ENCODE measurements around the gene DHRS13. TPM values are rescaled to one million over a fixed set of nuclear protein-coding genes. Genes with fewer than 3 reads are reported as not detected.
A peak's percentile ranks its signal among the peaks of the same experiment; 100 is the strongest.

DHRS13 gene
- total and polyA plus RNA-seq, 2 donors (not counting 3 experiments of a cell fraction or from before 2014, with no cell fraction given): 7.2 to 9.3 TPM

DNA sequence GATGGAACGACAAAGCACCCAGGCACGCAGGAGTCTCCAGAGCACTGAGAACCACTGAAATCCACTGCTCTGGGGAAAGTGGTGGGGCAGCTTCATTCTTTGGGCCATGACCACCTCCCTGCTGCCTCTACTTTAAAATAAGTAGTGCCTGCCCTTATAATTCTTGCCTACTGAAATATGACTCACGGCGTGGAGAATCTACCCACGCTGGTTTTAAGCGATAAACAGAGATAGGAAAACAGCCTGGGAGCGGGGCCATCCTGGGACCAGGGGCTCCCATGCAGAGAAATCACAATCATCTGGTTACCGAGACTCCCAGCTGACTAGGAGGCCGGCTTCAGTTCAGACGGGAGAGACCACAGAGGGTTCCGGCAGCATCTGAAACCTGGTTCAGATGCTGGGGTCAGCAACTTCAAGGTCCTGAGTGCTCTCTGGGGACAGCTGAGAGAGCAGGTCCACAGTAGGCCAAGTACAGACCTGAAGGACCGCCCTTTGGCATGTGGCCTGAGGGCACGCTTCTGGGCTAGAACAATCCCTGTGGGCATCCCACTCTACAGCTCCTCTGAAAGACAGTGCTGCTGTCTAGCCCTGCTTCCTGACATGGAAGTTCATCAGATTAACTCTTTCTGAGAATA is 8.6 kb upstream of the DHRS13 start:
- peaks cover 28 to 61% of the 10 kb centered on the region in 2 experiments for H3K36me3 ChIP-seq (ENCODE audit: control insufficient read depth in 2 of 2, extremely low read depth in 1 of 2, insufficient read depth in 2 of 2, low read length in 2 of 2)
- FAIRE-seq: no peak
- no peaks in the 10 kb centered on the region for H3K27me3 ChIP-seq (ENCODE audit: control insufficient read depth in 2 of 2, insufficient read depth in 2 of 2, low read length in 2 of 2)
- DNase-seq (ENCODE audit: low read depth, low spot score): no peak
- H3K27ac ChIP-seq (ENCODE audit: insufficient read depth, low read depth, low read length): peak overlapping the region; percentile 25
- H3K4me1 ChIP-seq (ENCODE audit: control insufficient read depth, extremely low read depth, insufficient read depth, low read length): peaks cover 21% of the 10 kb centered on the region
- H3K9ac ChIP-seq (replicated peaks; ENCODE audit: extremely low read depth, insufficient read depth, low read length): no peak overlapping the region
- POLR2A ChIA-PET: no interaction called here
- no peak overlapping the region for H2AFZ ChIP-seq (ENCODE audit: low read depth, low read length)
- H3K9me1 ChIP-seq (replicated peaks; ENCODE audit: control insufficient read depth, extremely low read depth, insufficient read depth, low read length): no peaks in the 10 kb centered on the region
- H3K79me2 ChIP-seq (ENCODE audit: control insufficient read depth, insufficient read depth, low read length): no peaks in the 10 kb centered on the region
- no peaks in the 10 kb centered on the region for H4K20me1 ChIP-seq (replicated peaks; ENCODE audit: control insufficient read depth, extremely low read depth, insufficient read depth, low read length)
- dilution Hi-C loops (cut with MboI; ENCODE audit: extremely low pct_ligation_motif_present, low sequenced_read_pairs): no loop called here
- TF ChIP-seq MAX (IDR thresholded peaks at IDR 0.05; ENCODE audit: insufficient read depth, insufficient read length) (no peak), GATA2 (IDR thresholded peaks at IDR 0.05; ENCODE audit: insufficient read depth, insufficient read length, low read depth, low read length) (no peak), FOS (IDR thresholded peaks at IDR 0.05; ENCODE audit: borderline replicate concordance, insufficient read depth, low read length) (no peak), POLR2A (IDR thresholded peaks at IDR 0.05; ENCODE audit: low read depth, low read length) (no peak), POLR2AphosphoS5 (IDR thresholded peaks at IDR 0.05; ENCODE audit: insufficient read depth, low read depth, low read length) (no peak), JUN (IDR thresholded peaks at IDR 0.05; ENCODE audit: borderline replicate concordance, insufficient read depth, insufficient read length, low read depth) (no peak), MYC (IDR thresholded peaks at IDR 0.05; ENCODE audit: low read depth, low read length) (no peak), EZH2 (IDR thresholded peaks at IDR 0.05; ENCODE audit: borderline replicate concordance, low read depth, low read length, severe bottlenecking) (no peak), CTCF (IDR thresholded peaks at IDR 0.05; ENCODE audit: extremely low read depth in 1 of 2, insufficient read depth in 1 of 2, low read depth in 1 of 2, low read length in 2 of 2) (no peak)
- intact Hi-C loops (cut with micrococcal nuclease): loop anchor here (1.0 kb wide), 1 partner anchor 42 kb away; no protein-coding TSS in a partner anchor
- no peak overlapping the region for H3K4me2 ChIP-seq (ENCODE audit: insufficient read depth, low read length)
- CTCF ChIA-PET: interaction anchor here (0.7 to 7.3 kb wide), 22 partner anchors 9 to 192 kb away, joined by 3 to 62 read pairs (median 4); partner anchors contain the start of genes DHRS13, FAM222B, PHF12 and RPL23A
- BruUV-seq (replicated peaks): no TSS peak
- no peak overlapping the region for H3K4me3 ChIP-seq (replicated peaks in 1 of 3; ENCODE audit: insufficient read depth in 1 of 3, low read depth in 1 of 3, low read length in 3 of 3)
- H3K9me3 ChIP-seq (replicated peaks; ENCODE audit: control insufficient read depth, insufficient read depth, low read length): no peaks in the 10 kb centered on the region

Measured in endothelial cell of umbilical vein (primary cell).